HG03342 (cell line): Measurements from ENCODE around the gene ZNF629.
A peak's percentile ranks its signal among the peaks of the same experiment; 100 is the strongest.
"Not testable (repeated sequence)": the region's sequence is repeated elsewhere in the genome, so short reads cannot be mapped to it uniquely, and the experiment has no call there.

Source experiments
- ATAC-seq: cut with Tn5 transposase; IDR thresholded peaks from one replicate; pipeline ENCODE4 v1.9.1; 2021; ENCODE audit warnings: mild to moderate bottlenecking, moderate library complexity; ENCODE audit not compliant: unreplicated experiment

ZNF629 gene

DNA sequence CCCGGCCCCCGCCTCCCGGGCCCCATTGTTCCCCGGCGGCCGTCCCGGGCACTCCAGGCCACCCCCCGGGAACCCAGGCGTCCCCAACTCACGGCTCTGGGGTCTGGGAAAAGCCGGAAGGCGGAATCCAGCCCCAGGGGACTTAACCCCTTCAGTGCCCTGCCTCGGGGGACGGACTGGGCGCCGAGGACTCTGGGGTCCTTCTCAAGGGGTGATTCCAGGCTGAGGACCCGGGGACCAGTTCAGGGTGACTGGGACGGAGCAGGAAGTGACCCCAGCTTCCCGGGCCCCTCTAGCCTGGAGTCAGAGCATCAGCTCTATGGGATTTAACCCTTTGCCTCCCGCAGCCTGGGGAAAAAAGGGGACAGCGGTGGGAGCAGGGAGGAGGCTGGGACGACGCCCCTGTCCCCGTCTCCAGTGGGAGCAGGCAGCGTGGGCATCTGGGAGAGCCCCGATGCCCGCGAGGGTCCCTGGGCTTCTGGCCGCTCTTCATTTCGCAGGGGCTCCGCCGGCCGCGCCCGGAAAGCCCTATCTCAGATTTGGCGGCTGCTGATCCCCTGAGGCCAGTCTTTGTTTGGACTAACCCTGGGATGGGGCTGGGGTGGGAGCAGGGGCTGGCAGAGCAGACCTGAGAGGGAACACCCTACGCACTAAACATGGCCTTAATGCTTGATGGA, at the start of gene ZNF629:
ZNF629 (minus strand) TSS at position 270 of the 677 bp plus-strand sequence. CDS start 2,723 bp downstream, outside the sequence.
- no peak for ATAC-seq

GRCh38 chr16:30834130-30834740, 47.2 kb upstream of the ZNF629 start:
- ATAC-seq, result no peak

- no peak for ATAC-seq
Observed at GRCh38 chr16:30830072-30830417, 43.0 kb upstream of the ZNF629 start.

GRCh38 chr16:30829130-30830071, 42.4 kb upstream of the ZNF629 start:
- ATAC-seq, result no peak

DNA sequence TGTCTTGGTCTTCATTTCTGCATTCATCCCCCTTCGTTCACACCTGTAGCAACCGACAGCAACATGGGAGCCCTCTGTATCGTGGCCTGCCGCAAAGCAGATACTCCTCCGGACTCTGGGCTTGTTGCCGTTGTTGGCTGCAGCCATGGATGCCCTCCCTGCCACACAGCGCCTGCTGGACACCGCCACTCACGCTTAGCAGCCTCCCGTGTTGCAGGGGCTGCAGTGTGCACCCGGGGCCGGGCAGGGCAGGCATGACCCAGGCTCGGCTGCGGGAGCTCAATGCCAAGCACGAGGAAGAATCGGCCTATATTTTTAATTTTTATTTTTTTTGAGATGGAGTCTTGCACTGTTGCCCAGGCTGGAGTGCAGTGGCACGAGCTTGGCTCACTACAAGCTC, 34.9 kb upstream of the ZNF629 start:
- no peak for ATAC-seq

GRCh38 chr16:30821441-30821840, 34.4 kb upstream of the ZNF629 start:
- not testable (repeated sequence) for ATAC-seq

DNA sequence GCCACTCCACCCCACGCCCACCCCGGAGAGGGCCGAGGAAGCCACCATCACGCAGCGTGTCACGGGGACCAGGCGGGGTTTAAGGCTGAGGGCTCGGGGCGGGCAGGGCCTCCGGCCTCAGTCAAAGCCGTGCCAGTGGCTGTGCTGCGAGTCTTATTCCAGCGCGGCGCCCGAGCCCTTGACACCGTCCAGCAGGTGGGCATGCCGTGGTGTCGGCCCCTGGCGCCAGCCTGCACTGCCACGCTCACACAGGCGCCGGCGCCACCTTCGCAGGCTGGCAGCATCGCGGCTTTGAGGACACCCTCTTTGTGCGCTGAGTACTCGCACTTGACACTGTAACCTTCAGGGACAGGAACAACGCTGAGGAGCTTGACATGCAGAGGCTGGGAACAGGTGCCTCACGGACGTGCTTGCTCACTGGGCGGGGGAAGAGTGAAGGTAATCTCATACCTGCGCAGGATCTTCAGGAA, 34.0 kb upstream of the ZNF629 start:
- no peak for ATAC-seq

- no peak for ATAC-seq
Observed at GRCh38 chr16:30816769-30817168, 29.8 kb upstream of the ZNF629 start.

- peak; percentile 9 for ATAC-seq
Observed at GRCh38 chr16:30813821-30814189, 26.8 kb upstream of the ZNF629 start.

GRCh38 chr16:30809675-30810074, 22.7 kb upstream of the ZNF629 start:
- not testable (repeated sequence) for ATAC-seq

GRCh38 chr16:30808890-30809426, 22.0 kb upstream of the ZNF629 start:
- not testable (repeated sequence) for ATAC-seq

GRCh38 chr16:30808146-30808545, 21.1 kb upstream of the ZNF629 start:
- no peak for ATAC-seq

DNA sequence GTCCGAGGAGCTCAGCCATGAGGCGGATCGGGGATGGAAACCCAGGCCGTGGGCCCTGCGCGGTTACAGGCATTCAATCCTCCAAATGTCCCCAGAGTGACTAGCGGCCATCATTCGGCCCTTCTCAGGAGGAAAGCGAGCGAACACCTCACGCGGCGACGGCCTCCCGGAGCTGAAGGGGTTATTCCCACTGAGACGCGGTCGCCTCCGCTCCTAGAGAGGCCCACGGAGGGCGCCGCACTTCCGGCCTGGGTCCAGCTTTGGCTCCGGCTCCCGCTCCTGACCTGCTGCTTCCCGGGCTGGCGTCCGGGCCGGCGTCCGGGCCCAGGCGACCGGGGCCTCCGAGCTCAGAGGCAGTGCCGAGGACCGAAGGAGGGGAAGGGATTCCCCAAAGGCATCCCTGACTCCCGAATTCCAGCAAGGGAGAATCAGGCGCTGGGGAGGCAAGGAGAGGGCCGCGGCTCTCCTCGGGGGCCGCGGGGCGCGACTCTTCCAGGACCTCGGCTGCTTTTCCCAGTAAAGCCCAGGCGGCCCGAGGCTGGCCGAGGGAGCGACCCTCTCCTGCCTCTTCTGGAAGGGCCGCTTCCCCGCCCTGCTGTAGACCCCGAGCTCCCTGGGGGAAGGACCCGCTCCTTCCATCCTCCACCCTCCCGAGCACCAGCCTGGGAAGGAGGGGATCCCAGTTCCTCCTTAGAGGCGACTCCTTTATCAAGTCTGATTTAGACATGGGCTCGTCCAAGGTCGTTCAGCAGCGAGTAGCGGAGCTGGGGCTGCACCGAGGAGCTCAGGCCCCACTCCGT, 18.6 kb upstream of the ZNF629 start:
- ATAC-seq, result no peak

DNA sequence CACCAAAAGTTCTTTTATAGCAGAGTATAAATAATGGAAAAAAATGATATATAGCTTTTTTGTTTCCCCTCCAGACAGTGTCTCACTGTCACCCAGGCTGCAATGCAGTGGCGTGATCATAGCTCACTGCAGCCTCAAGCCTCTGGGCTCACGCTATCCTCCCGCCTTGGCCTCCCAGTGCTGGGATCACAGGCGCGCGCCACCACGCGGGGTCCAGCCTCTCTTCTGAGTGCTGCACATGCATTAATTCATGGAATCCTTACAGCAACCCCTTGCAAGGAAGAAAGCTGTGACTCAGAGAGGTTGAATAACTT, 18.0 kb upstream of the ZNF629 start:
- ATAC-seq, result no peak

DNA sequence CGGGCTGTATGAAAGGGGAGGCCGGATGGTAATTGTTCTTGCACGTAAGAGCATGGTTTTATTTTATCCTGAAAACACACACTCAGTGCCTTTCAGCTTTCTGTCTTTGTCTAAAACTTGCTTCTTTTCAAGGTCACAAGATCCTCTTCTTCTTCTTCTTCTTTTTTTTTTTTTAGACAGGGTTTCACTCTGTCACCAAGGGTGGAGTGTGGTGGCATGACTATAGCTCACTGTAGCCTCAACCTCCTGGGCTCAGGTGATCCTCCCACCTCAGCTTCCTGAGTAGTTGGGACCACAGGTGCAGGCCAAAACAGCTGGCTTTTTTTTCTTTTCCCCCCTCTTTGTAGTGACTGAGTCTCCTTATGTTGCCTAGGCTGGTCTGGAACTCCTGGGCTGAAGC, 15.9 kb upstream of the ZNF629 start:
- no peak for ATAC-seq

GRCh38 chr16:30797670-30798309, 10.8 kb upstream of the ZNF629 start:
- ATAC-seq, result no peak

DNA sequence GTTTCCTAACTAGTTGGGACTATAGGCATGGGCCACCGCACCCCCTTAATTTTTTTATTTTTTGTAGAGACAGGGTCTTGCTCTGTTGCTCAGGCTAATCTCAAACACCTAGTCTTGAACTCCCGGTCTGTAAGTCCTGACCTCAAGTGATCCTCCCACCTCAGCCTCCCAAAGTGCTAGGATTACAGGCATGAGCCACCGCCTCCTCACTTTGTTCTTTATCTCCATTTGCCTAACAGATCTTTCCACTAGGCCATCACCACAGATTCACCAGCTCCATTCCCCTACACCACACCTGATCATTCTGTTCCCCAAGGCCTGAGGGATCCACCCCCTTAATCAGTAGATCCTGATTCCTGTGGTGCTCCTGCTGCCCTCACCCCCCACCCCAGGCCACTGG, 7.6 kb upstream of the ZNF629 start:
- no peak for ATAC-seq

- ATAC-seq, result no peak
Observed at GRCh38 chr16:30793508-30794069, 6.6 kb upstream of the ZNF629 start.

- ATAC-seq, result no peak
Observed at GRCh38 chr16:30787613-30788378, 791 bp upstream of the ZNF629 start.
